Right forelimb (tissue), 1 donor: Measurements from ENCODE around the gene UTS2R.
"Not testable (repeated sequence)": the region's sequence is repeated elsewhere in the genome, so short reads cannot be mapped to it uniquely, and the experiment has no call there.

Experiments
- DNase-seq: peaks from one replicate; pipeline ENCODE4 v3.0.0-alpha.2; 2018

UTS2R gene

GRCh38 chr17:82376042-82376730 is 4.6 kb downstream of the UTS2R start:
- DNase-seq: no peak

DNA sequence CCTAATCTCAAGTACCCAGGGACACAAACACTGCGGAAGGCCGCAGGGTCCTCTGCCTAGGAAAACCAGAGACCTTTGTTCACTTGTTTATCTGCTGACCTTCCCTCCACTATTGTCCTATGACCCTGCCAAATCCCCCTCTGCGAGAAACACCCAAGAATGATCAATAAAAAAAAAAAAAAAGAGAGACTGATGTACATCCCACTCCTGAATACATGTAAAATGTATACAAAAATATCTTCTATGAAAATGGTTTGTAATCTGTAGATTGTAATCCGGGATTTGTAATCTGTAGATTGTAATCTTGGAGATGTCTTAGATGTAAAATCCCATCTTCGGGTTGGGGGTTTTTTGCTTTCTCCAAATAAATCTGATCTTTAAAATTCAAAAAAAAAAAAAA is 5.7 kb downstream of the UTS2R start:
- not testable (repeated sequence) for DNase-seq

- DNase-seq: no peak
Measured at GRCh38 chr17:82377924-82378740, 6.6 kb downstream of the UTS2R start.

DNA sequence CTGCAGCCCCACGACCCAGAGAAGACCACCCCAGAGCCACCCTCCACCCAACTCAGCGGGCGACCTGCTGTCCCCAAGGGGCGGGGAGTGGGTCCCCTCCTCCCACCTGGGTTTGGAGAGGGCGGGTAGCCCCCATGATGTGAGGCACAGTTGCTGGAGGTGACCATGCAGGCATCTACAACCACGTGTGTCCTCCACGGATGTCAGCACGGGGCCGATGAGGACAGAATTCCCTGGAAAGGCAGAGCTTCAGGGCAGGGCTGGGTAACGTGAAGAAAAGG is 7.1 kb downstream of the UTS2R start:
- no peak for DNase-seq

- DNase-seq: no peak
Measured at GRCh38 chr17:82380860-82381702, 9.5 kb downstream of the UTS2R start.

GRCh38 chr17:82381703-82382009 is 10.1 kb downstream of the UTS2R start:
- DNase-seq: not testable (repeated sequence)

- DNase-seq: not testable (repeated sequence)
Measured at GRCh38 chr17:82382220-82382932, 10.8 kb downstream of the UTS2R start.

DNA sequence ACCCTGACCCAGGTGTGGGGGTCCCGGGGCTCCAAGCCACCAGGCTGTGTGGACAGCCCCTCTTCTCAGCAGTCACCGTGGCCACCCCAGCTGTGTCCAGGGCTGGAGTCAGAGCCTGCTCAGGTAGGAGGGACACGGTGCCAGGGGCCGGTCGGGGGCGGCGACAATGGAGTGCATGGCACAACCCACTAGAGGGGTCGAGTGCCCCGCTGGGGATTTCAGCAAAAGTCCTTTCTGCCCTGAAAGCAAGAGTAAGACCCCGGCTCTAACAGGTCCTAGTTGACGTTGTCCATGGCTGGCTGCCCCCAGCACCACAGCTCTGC is 11.3 kb downstream of the UTS2R start:
- DNase-seq: no peak

- DNase-seq: no peak
Measured at GRCh38 chr17:82383411-82383810, 11.8 kb downstream of the UTS2R start.

DNA sequence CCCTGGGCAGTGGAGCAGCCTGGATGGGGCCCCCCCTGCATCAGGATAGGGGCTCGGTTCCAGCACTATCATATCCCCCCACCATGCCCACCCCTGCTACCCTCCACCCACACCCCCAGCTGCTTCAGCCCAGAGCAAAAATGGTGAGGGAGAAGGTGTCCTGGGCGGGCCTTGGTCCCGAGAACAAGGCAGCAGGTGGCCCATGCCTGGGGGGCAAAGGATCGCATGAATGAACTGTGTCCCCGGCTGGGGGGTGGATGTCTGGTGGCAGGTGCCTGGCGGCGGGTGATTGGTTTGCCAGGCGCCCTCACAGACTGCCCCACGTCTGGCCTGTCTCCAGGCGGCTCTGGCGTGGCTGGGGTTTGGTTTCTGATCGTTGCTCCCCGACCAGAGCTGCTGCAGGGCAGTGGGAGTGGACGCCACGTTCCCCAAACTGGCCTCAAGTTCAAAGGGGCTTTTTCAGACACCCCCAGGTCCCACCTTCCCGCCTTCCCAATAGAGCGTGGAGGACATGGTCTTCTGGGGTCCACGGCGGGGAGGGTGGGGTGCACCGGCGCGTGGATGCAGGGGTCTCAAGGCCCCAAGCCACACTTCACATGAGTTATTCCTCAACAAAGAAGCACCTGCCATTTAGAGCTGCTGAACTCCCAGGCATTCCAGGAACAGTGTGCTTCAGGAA is 12.6 kb downstream of the UTS2R start:
- no peak for DNase-seq

GRCh38 chr17:82384730-82385481 is 13.3 kb downstream of the UTS2R start:
- DNase-seq: peak; percentile 74

- peak; percentile 81 for DNase-seq
Measured at GRCh38 chr17:82385559-82386254, 14.1 kb downstream of the UTS2R start.

- DNase-seq: peak; percentile 66
Measured at GRCh38 chr17:82386255-82386831, 14.8 kb downstream of the UTS2R start.

- DNase-seq: no peak
Measured at GRCh38 chr17:82386881-82387704, 15.5 kb downstream of the UTS2R start.

- no peak for DNase-seq
Measured at GRCh38 chr17:82387705-82388106, 16.1 kb downstream of the UTS2R start.

DNA sequence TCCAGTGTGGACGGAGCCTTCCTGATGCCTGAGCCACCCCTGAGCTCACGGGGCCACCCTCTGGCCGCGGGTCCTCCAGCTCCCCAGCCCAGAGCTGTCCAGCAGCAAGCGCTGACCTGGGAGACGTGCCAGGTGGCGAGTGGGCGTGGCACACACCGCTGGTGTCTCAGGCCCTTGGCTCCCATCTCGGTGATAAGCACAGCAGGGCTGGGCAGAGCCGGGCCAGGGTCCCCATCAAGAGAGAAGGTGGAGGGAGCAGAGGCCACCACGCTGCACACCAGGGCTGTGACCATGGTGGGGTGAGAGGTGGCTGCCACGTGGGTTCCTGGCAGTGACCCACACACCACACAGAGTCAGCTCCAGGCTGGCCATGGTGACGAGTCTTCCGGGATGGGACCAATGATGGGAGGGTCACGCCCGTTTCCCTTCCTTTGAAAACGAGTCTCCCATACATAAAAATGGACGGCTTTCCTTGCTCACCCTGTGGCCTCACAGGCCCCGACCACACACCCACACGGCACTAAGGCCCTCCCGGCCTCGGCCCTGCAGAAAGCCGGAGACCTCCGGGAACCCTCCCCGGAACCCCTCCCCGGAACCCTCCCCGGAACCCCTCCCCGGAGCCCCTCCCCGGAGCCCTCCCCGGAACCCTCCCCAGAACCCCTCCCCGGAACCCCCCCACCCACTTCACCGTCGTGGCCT is 16.8 kb downstream of the UTS2R start:
- DNase-seq: no peak

DNA sequence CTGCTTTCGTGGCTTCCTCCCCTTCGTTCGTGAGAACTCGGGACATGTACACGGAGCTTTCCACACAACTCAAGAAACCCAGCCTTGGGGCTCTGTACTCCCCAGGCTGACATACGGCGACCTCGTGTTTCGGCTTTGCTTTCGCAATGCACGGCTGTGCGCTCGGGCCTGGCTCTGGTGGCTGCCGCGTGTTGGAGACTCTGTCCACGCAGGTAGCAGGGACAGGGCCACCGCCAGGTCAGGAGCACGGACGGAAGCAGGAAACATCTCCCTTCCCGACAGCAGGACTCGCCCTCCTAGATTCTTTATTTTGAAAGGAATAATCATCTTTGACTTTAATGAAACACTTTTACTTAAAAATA is 17.3 kb downstream of the UTS2R start:
- DNase-seq: no peak

DNA sequence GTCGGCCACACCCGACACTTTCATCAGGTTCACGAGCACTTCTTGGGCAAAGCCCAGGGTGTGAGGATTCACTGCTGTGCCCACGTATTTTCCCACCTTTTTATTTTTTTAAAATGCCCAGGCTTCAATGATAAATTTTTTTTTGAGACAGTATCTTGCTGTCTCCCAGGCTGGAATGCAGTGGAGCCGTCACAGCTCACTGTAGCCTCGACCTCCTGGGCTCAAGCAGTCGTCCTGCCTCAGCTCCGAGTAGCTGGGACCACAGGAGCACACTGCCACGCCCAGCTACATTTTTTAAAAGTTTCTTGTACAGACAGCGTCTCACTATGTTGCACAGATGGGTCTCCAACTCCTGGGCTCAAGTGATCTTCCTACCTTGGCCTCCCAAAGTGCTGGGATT is 17.8 kb downstream of the UTS2R start:
- DNase-seq: no peak
